ENCODE data around the gene ADARB2.

Gene ADARB2

GRCh38 chr10:1186683-1186990 is 550.7 kb downstream of the ADARB2 start:
- no peak overlapping the region for H3K4me3 ChIP-seq (ENCODE audit: low read depth, low read length)
- TF ChIP-seq CTCF (IDR thresholded peaks at IDR 0.05; ENCODE audit: low read depth, low read length, missing control alignments), result no peak
- DNase-seq (ENCODE audit: low read depth), result no peak

- no peak for DNase-seq (ENCODE audit: low read depth)
- H3K4me3 ChIP-seq (ENCODE audit: low read depth, low read length), result no peak overlapping the region
- no peak for TF ChIP-seq CTCF (IDR thresholded peaks at IDR 0.05; ENCODE audit: low read depth, low read length, missing control alignments)
These were observed 551.2 kb downstream of the ADARB2 start for GRCh38 chr10:1185911-1186682.

DNA sequence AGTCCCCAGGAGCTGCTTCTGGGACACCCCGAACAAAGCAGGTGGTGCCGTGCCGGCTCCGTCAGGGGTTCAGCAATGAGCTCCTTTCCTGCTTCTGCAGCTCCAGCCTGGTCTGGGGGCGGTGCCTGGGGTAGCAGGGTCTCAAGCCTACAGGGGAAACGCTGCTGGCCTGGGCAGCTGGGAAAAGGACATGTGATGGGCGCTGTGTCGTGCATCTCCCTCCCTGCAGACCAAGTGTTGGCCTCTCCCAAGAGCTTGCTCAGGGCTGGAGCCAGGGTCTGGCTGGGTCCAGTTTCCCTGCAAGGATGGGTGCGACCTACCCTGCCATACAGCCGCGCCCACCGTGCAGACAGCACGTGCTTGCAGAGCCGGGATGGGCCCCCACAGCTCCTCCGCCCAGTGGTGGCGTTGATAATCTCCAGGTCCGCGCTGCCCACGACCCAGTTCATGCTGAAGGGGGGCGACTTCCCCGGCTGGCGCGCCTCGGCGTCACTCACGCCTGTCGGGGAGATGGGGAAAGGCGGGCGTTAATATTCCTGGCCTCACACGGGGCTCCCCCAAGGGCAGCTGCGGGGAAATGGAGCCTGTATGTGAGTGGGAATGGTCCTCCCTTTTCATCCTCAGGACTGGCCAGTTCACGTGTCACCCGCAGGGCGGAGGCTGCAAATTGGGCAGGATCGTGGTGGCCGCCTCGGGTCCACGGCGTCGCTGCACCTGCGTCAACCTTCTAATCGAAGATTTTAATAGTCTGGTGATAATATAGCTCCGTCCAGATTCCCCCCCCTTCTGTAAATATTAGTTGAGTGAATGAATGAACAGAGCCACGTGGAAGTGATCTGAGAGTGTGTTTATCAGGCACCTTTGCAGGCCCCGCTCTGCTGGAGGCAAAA is 552.5 kb downstream of the ADARB2 start:
- H3K4me3 ChIP-seq (ENCODE audit: low read depth, low read length), result no peak overlapping the region

GRCh38 chr10:1183701-1184100 is 553.6 kb downstream of the ADARB2 start:
- H3K4me3 ChIP-seq (ENCODE audit: low read depth, low read length), result no peak overlapping the region
- no peak for TF ChIP-seq CTCF (IDR thresholded peaks at IDR 0.05; ENCODE audit: low read depth, low read length, missing control alignments)
- DNase-seq (ENCODE audit: low read depth), result no peak

More for the DNA sequence above, 552.5 kb downstream of the ADARB2 start:
- TF ChIP-seq CTCF (IDR thresholded peaks at IDR 0.05; ENCODE audit: low read depth, low read length, missing control alignments), result no peak
- no peak for DNase-seq (ENCODE audit: low read depth)

- no peak for TF ChIP-seq CTCF (IDR thresholded peaks at IDR 0.05; ENCODE audit: low read depth, low read length, missing control alignments)
- no peak for DNase-seq (ENCODE audit: low read depth)
- no peak overlapping the region for H3K4me3 ChIP-seq (ENCODE audit: low read depth, low read length)
These were observed 554.3 kb downstream of the ADARB2 start for GRCh38 chr10:1183033-1183396.

GRCh38 chr10:1182280-1183032 is 554.9 kb downstream of the ADARB2 start:
- no peak overlapping the region for H3K4me3 ChIP-seq (ENCODE audit: low read depth, low read length)
- DNase-seq (ENCODE audit: low read depth), result no peak
- no peak for TF ChIP-seq CTCF (IDR thresholded peaks at IDR 0.05; ENCODE audit: low read depth, low read length, missing control alignments)

Measured in GM12864 (cell line).